ENCODE measurements around the gene XXYLT1.
"Not testable (repeated sequence)": the region's sequence is repeated elsewhere in the genome, so short reads cannot be mapped to it uniquely, and the experiment has no call there.

XXYLT1 gene

DNA sequence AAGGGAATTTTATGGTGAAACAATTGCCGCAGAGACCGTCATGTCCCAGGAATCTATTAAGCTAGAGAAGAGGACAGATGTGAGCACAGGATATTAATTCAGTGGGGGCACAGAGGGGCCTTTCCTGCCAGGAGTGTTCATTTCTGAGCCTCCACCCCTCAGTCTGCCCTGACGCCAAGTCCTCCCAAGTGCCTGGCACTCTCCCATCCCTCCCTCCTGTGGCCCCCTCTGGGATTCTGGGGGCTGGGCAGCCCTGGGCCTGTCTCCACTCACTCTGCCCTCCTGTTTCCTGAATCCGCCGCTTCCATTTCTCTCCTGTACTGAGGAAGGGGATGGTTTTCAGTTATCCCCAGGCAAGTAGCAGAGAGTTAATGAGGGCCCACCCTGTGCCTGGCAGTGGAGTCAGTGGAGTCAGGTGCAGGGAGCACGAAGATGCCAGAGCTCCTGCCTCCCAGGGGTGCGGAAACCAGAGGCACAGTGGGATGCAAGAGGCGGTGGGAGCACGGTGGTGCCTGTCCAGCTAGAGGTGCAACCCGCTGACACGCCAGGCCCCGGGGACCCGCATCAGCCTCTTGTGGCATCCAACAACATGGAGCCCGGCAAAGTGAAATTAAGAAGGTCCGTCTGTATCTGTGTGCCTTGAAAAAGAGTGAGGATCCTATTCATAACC lies 212.5 kb downstream of the XXYLT1 start:
- DNase-seq: no peak

DNA sequence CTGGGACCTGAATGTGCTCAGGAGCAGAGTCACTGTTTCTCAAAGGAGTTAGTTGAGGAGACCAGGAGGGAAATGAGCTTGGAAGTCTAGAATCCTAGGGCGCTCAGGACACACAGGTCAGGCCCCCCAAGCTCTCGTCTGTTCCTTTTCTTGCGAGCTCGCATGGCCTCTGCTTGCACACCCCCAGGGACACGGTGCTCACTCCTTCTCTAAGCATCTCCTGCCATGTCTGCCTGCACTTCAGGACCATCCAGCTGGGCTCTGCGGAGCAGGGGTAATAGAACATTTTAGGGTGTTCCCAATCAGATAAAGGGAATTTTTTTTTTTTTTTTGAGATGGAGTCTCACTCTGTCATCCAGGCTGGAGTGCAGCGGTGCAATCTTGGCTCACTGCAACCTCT lies 213.2 kb downstream of the XXYLT1 start:
- DNase-seq: no peak

DNA sequence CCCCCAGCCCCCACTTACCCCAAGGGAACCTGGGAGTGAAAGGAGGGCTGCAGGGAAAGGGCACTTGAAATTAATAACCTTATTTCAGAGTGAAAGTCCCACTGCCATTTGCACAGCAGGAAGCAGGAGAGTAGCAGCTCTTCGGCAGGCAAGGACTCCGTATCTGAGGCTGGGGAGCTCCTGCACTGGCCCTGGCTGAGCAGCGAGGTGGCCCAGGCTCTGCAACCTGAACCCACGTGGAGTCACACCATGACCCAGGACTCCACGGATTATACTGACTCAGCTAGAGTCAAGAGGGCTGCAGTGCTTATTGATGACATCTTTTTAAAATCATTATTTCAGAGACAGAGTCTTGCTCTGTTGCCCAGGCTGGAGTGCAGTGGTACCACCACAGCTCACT lies 214.5 kb downstream of the XXYLT1 start:
- DNase-seq: no peak

DNA sequence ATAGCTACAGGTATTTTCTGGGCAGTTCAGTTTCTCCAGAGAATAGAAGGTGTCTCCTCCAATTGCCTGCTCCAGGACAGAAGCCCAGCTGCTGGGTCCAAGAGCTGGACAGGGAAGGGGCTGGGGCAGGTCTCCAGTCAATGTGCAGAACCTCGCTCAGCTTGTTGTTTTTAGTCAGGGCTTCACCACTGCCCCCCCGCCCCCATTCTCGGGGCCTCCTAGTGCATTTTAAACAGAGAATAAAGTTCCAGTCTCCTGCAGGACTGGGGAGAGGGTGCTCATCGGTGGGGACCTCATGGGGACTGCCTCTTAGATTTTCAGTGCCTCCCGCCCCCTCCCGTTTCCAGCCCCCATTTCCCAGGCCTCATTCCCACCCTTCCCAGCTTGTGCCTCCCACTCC lies 216.6 kb downstream of the XXYLT1 start:
- DNase-seq: no peak

DNA sequence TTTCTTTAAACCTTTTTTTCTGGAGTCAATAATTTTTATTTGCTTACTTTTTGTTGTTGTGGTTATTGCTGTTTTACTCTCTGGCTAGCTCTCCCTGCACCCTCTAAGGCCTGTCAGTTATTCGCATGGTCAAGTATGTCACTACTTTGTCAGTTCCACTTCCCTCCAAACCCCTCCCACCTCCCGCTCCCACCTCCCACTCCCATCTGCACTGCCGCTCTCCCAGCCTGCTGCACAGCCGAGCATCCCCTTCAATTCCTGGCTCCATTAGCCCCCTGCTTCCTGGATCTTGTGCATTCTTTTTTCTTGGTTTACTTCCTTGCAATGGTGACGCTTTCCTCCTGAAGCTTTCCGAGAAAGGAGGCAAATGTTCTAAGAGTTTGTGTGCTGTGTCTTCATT lies 218.0 kb downstream of the XXYLT1 start:
- DNase-seq: no peak

DNA sequence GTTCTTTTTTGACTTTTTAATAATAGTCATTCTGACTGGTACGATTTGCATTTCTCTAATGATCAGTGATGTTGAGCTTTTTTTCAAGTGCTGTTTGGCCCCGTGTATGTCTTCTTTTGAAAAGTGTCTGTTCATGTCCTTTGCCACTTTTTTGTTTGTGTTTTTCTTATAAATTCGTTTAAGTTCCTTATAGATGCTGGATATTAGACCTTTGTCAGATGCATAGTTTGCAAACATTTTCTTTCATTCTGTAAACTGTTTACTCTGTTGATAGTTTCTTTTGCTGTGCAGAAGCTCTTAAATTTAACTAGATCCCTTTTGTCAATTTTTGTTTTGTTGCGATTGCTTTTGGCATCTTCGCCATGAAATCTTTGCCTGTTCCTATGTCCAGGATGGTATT lies 220.7 kb downstream of the XXYLT1 start:
- not testable (repeated sequence) for DNase-seq

DNA sequence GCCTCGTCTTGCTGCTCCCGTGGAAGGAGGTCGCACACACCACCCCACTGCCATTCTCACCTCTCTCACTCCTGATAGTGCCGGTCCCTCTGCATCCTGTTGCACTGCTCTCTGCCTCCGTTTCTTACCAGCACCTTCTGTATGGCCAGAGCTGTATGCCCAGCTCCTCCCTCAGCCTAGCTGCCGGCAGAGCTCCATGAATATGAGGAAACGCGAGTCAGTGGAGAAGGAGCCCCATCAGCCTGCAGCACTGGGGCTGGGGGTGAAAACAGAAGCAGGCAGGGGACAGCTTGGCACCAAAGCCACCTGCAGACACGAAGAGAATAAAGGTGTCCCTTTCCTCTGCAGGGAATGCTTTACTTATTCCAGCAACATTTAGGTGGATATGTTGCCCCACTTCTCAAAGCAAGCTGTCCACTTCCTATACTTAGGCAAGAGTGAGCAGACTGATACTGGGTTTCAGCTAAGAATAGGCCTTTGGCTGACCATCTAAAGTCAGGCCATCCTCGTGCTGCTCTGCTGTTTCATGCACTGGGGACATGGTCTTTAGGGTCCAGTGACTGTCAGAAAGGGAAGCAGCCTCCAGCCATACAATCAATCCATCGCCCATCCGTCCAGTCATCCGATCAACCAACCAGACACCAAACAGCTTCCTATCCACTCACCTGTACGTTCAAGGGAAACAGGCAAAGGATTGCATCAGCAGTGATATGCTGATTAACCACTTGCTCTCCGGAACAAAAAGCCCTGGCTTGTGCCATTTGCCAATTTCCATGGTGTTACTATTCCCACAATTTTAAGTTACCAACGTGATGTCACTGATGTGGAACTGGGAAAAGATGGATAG lies 222.7 kb downstream of the XXYLT1 start:
- DNase-seq: no peak

DNA sequence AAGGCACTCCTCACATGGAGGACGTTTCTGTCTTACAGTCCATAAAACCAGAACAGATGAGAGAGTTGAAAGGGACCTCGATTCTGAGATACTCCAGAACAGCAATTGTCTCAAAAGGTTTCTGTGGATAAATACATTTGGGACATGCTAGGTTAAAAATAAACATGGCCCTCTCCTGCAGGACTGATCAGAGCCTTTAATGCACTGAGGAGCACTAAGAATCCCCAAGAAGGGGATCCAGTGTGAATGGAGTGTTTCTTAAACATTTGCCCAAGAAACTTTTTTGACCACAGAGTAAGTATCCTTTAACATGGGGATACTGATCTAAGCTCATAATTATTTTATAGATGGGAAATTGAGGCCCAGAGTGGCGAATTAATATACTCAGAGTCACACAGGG lies 223.4 kb downstream of the XXYLT1 start:
- no peak for DNase-seq

DNA sequence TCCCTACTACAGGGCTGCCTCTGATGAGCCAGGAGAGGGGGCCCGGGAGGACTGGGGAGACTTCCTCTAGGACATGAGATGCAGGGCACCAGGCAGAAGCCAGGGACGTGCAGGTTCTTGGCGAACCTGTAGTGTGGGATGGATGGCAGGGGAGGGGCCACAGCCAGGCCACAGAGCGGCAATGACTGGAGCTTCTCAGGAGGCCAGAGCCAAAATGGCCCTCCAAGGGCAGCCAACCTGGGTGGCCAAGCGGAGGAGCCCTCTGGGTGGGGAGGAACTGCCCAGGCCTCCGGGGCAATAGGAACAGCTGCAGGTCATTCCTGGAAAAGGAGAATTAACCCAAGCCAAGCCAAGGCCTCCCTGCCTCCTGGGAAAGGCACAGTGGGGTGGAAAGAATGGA lies 224.5 kb downstream of the XXYLT1 start:
- no peak for DNase-seq

DNA sequence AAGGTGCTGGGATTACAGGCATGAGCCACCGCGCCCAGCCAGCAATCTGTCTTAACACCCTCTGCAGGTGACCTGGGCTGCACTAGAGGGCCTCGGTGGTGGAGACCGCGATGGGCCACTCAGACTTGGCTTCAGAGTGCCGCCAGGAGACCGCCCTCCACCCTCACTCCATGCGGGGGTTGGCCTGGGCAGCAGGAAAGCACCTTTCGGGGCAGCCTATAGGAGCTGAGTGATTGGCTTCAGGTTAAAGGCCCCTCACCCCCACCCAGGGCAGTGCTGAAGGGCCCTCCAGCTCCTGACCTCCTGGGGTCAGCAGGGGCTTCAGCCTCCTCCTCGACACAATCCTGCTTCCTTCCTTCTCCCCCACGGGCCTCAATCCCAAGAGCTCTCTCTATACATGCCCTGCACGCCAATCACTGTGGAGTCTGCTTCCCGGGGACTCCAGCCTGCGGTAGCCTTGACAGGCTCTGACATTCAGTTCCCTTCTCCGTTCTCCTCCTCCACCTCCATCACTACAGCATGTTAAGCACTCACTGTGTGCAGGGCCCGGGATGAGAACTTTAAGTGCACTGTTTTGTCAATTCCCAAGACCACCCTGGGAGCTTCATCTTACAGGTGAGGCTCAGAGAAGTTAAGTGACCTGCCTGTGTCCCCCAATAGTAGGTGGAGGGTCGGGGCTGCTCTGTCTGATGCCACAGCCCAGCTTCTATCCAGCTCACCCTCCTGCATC lies 225.3 kb downstream of the XXYLT1 start:
- no peak for DNase-seq

DNA sequence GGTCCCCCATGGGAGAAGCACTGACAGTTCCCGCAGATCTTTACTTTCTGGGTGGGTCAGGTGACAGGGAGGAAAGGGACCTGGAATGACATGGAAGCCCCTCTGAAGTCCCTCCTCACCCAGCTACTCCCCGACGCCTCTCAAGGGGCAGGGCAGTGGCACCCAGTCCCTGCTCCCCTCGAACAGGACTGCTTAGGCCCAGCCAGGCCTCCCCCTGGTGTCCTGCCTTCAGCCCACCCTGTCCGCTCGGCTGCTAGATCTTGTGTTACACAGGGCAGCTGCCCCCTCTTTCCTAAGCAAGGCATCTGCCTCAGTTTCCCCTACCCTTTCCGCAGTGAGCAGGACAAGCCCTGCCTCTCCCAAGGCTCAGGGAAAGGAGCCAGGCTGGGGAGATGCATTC lies 226.5 kb downstream of the XXYLT1 start:
- DNase-seq: no peak

DNA sequence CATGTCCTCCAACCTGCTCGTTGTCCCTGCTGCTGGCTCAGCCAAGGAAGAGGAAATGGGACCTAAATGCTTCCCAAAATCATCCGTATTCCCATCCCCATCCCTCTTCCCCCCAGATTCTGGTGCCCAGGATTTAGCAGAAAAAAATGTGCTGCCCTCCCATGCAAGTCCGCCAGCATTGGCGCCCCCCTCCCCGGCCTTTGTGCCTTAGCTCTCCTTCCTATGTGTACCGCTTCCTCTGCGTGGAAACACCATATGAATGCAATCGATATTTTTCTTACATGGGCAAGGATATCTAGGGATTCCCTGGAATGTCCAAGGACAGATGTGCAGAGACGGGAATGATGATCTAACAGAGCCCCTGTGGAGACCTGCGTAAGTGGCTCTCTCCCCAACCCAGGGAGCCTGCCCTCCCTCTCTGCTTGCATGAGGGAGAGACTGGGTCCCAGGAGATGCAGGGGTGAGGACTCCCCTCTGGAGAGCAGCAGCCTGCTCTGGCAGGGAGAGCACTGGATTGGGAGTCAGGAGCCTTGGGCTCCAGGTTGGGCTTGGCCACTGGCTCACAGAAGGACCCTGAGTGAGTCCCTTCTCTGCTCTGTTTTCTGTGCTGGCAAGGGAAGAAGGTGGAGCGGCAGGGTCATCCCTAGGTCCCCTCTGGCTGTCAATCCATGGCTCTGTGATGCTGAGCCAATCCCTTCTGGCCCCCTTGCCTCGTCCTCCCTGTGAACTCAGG lies 227.2 kb downstream of the XXYLT1 start:
- no peak for DNase-seq

DNA sequence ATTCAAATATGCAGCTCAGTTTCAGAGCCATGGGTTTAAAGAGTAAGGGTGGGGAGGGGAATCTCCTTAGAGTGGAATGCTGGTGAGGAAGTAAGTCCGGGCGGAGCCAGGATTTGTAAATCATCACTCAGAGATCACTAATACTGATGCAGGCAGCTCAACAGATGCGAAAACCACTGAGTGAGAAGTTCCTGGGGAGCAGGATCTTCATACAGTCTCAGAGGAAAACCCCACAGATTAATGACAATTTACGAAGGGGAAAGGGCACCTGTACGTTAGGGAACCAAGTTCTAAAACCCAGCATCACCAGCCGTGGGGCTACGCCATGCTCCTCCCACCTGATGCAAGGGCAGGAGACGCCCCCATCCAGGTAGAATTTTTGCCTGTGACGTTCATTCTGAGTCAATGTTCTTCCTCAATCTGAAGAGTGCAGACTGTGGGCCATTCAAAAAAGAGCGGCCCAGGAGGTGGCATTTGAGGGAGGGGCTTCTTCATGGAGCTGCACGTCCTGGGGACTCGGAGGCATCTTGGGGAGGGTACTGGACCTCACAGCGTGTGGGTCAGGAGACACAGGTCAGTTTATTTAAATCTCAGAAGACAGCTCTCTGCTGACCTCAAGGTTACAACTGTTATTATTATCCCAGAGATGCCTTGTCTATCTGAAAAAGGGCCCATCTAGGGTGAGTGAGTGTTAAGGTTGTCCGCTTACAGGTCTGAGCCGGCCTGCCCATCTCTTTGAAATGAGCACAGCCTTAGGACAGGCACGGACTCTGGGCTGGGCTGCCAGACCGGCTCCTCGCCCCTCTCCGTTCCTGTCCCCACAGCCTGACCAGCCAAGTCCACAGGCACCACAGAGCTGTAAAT lies 228.0 kb downstream of the XXYLT1 start:
- no peak for DNase-seq

DNA sequence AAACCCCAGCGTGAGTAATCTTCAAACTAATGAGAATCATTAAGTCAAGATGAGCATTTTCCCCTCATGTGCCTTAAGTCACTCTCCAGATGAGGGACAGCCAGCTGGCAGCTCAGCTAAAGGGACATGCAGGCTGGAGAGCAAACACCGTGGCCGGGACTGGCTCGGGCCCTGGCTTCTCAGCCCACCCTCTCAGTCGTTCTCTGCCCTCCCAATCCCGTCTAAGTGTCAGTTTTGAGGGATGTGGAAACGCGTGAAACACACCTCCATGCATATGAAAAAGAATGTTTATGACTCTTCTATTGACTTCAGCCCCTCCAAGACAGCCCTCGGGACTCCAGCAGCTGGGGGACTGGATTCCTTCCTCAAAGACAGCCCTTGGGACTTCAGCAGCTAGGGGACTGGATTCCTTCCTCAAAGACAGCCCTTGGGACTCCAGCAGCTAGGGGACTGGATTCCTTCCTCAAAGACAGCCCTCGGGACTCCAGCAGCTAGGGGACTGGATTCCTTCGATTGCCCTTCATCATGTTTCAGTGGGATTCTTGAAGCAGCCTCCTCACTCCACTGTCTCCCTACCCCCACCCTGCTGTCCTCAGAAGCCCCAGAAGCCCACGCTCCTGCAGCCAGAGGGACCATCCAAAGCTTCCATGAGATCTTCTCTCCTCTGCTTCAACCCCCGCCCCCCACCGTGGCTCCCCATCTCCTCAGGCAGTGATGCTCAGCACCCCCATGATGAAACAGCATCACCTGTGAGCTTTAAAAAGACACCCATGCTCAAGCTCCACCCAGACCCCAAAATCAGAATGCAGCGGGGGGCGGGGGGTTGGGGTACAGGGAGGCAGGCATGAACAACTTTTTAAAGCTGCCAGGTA lies 228.9 kb downstream of the XXYLT1 start:
- no peak for DNase-seq

DNA sequence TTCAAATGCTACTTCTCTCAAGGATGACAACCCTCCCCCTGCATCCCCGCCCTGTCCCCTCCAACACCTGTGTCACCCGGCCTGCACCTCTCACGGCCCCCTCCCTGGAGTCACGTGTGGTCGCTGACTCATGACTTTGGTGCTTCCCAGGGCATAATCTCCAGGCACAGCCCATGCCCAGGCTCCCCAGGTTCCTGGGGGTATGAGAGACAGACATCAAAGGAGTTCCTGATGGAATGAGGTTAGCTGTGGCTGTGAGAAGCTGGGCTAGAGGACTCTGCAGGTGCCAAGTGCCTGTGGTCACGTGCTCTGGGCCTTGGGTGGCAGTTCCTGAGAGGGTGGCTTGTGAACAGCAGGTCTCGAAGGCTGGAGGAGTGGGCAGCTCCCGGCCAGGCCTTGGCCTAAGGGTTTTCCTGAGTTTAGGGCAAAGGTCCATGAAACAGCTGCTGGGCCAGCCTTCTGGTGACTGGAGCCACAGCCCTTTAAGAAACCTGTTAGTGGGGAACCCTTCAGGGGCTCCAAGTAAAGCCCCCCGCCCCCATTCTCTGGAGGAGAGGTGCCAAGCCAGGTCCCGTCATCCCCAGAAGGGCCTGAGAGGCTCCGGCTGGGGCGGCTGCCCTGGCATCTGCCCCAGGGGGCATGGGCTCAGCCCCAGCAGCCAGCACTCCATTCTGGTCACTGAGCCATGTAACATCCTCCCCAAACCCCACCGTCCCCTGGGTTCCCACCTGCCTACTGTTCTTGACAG lies 230.0 kb downstream of the XXYLT1 start:
- no peak for DNase-seq

DNA sequence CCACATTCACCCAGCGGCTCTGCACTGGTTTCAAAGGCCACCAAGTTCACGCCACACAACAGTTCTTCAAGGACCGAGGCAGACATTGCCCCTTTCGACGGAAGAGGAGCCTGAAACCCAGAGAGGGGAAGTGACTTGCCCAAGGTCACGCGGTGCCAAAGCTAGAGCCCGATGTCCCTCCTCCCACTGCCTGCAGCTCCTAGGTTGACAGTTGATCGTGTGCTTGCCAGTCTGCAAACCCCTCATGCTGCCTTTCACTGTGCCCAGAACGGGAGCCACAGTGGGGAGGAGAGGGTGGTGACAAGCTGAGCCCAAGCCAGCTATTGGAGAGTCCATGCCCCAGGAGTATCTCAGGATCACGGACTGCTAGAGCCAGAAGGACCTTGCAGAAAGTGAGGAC lies 230.9 kb downstream of the XXYLT1 start:
- no peak for DNase-seq

DNA sequence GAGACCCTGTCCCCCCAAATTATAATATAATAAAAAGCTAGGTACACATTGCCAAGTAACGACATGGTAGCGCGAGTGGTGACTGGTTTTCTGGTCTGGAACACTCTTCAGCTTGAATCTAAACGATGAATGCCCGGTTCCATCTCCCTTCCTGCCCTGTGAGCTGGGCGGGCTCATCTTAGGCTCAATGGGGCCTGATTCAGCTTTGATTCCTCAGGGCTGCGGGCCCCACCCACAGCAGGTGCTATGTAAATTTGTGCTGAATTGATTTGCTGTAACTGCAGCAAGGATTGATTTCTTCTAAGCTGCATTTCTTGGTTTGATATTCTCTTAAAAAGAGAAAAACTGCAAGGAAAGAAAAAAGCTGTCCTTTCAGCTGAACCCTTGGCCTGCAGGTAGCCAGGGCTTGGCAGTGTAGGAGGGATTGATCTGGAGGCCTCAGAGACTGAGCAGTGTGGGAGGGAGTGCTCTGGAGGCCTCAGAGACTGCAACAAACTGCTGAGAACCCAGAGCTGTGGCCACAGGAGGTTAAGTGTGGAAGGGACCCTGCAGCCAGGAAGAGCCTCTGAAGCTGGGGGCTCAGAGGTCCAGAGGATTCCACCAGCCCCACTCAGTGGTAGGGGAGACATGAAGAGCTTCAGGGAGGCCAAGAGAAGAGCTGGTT lies 231.6 kb downstream of the XXYLT1 start:
- DNase-seq: no peak

DNA sequence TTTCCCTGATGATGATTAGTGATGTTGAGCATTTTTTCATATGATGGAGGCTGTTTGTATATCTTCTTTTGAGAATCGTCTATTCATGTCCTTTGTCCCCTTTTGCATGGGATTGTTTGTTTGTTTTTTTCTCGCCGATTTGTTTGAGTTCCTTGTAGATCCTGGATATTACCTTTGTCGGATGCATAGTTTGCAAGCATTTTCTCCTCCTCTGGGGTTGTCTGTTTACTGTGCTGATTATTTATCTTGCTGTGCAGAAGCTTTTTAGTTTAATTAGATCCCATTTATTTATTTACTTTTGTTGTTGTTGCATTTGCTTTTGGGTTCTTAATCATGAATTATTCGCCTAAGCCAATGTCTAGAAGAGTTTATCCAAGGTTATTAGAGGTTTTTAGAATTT lies 232.8 kb downstream of the XXYLT1 start:
- DNase-seq: no peak

DNA sequence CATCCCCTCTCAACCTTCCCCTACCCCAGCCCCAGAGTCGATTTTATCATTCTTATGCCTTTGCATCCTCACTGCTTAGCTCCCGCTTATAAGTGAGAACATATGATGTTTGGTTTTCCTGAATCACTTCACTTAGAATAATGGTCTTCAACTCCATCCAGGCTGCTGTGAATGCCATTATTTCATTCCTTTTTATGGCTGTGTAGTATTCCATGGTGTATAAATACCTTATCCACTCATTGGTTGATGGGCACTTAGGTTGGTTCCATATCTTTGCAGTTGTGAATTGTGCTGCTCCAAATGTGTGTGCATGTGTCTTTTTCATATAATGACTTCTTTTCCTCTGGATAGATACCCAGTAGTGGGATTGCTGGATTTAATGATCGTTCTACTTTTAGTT lies 233.4 kb downstream of the XXYLT1 start:
- DNase-seq: not testable (repeated sequence)

DNA sequence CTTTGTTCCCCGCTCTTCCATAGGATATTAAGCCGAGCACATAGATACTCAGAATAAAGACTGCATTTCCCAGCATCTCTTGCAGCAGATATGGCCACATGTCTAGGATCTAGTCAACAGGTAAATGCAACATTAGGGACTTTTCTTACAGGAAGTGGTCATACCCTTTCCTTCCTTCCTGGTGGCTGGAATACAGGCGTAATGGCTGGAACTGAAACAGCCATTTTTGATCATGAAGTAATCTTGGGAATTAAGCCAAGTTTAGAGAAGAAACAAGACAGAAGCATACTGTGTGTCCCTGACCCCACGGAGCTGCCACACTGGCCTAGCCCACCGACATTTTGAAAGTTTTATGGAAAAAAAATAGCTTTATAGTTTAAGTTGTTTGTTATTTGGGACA lies 234.0 kb downstream of the XXYLT1 start:
- no peak for DNase-seq
